HEK293 (cell line): ENCODE data around the gene CCR5AS.

Experiments used
- CTCF ChIA-PET: fragments of 350-600 bp; formaldehyde crosslinking; extraction: SDS; loops from one replicate; lab custom pipeline; 2021; ENCODE audit warnings: antibody characterized with exemption; lab: Yijun Ruan, JAX
- POLR2A ChIA-PET: fragments of 300-600 bp; formaldehyde crosslinking; extraction: SDS; loops from one replicate; lab custom pipeline; 2020; ENCODE audit warnings: antibody characterized with exemption, inconsistent platforms; lab: Yijun Ruan, JAX
- H3K27ac ChIP-seq: fragments of 200-500 bp; sonication (Bioruptor generic); 2 replicates; pipeline ENCODE4 v1.5.1; 2014; ENCODE audit warnings: low read depth, low read length, control low read depth, inconsistent platforms; ENCODE audit errors: extremely low read depth
- H3K36me3 ChIP-seq, 2 experiments: fragments of 200-500 bp in 1 of 2; sonication (Bioruptor generic) in 1 of 2; 1 replicate in 1 of 2; 2 replicates in 1 of 2; pipeline ENCODE4 v1.5.1; 2014 to 2017; ENCODE audit warnings: inconsistent platforms in 2 of 2, low read length in 2 of 2; ENCODE audit not compliant: control insufficient read depth in 2 of 2, insufficient read depth in 1 of 2
- H3K4me1 ChIP-seq: fragments of 200-500 bp; sonication (Bioruptor generic); 2 replicates; pipeline ENCODE4 v1.5.1; 2014; ENCODE audit warnings: mild to moderate bottlenecking, low read length, inconsistent platforms; ENCODE audit not compliant: control insufficient read depth, insufficient read depth
- H3K4me3 ChIP-seq: 2 replicates; pipeline ENCODE4 v1.5.1; 2011; ENCODE audit warnings: low read depth, mild to moderate bottlenecking, control low read depth, low read length, moderate library complexity
- H3K9me3 ChIP-seq: fragments of 200-500 bp; sonication (Bioruptor generic); 2 replicates; pipeline ENCODE4 v1.5.1; 2014; ENCODE audit warnings: low read depth, low read length, inconsistent platforms; ENCODE audit not compliant: control insufficient read depth, insufficient read depth
- GFI1B ChIP-seq: fragments of 450-650 bp; formaldehyde crosslinking; IDR thresholded peaks from 2 replicates; pipeline ENCODE4 v1.5.1; 2016; ENCODE audit warnings: missing biosample characterization, missing genetic modification characterization
- MEIS1 ChIP-seq: sonication (generic); formaldehyde crosslinking; IDR thresholded peaks from 2 replicates; pipeline ENCODE4 v1.8.1; 2022; ENCODE audit warnings: missing genetic modification reagents, mild to moderate bottlenecking, borderline replicate concordance
- OVOL3 ChIP-seq: fragments of 450-650 bp; formaldehyde crosslinking; IDR thresholded peaks from 2 replicates; pipeline ENCODE4 v1.5.1; 2016; ENCODE audit warnings: missing biosample characterization, missing genetic modification characterization
- TCF7L2 ChIP-seq: IDR thresholded peaks from 2 replicates; pipeline ENCODE4 v1.6.1; 2011; ENCODE audit warnings: low read depth, mild to moderate bottlenecking, inconsistent platforms, low read length, moderate library complexity, borderline replicate concordance
- TSHZ1 ChIP-seq: fragments of 450-650 bp; formaldehyde crosslinking; IDR thresholded peaks from 2 replicates; pipeline ENCODE4 v1.5.1; 2016; ENCODE audit warnings: missing biosample characterization, missing genetic modification characterization, borderline replicate concordance
- ZIC2 ChIP-seq: fragments of 450-650 bp; formaldehyde crosslinking; IDR thresholded peaks from 2 replicates; pipeline ENCODE4 v1.5.1; 2016; ENCODE audit warnings: missing biosample characterization, missing genetic modification characterization
- ZNF157 ChIP-seq: fragments of 450-650 bp; formaldehyde crosslinking; IDR thresholded peaks from 2 replicates; pipeline ENCODE4 v1.5.1; 2016; ENCODE audit warnings: missing biosample characterization, missing genetic modification characterization
- ZNF266 ChIP-seq: fragments of 450-650 bp; formaldehyde crosslinking; IDR thresholded peaks from 2 replicates; pipeline ENCODE4 v1.5.1; 2016; ENCODE audit warnings: missing biosample characterization, missing genetic modification characterization, low read depth
- ZNF302 ChIP-seq: fragments of 450-650 bp; formaldehyde crosslinking; IDR thresholded peaks from 2 replicates; pipeline ENCODE4 v1.5.1; 2016; ENCODE audit warnings: missing biosample characterization, missing genetic modification characterization, low read depth
- ZNF354C ChIP-seq: fragments of 450-650 bp; formaldehyde crosslinking; IDR thresholded peaks from 2 replicates; pipeline ENCODE4 v1.5.1; 2016; ENCODE audit warnings: missing biosample characterization, missing genetic modification characterization, low read depth, borderline replicate concordance
- ZNF362 ChIP-seq: fragments of 450-650 bp; formaldehyde crosslinking; IDR thresholded peaks from 2 replicates; pipeline ENCODE4 v1.5.1; 2016; ENCODE audit warnings: missing biosample characterization, missing genetic modification characterization
- ZNF449 ChIP-seq: fragments of 450-650 bp; formaldehyde crosslinking; IDR thresholded peaks from 2 replicates; pipeline ENCODE4 v1.5.1; 2017; ENCODE audit warnings: missing biosample characterization, mild to moderate bottlenecking, missing genetic modification characterization, moderate library complexity
- ZNF473 ChIP-seq: fragments of 450-650 bp; formaldehyde crosslinking; IDR thresholded peaks from 2 replicates; pipeline ENCODE4 v1.5.1; 2017; ENCODE audit warnings: missing biosample characterization, missing genetic modification characterization
- ZNF513 ChIP-seq: fragments of 450-650 bp; IDR thresholded peaks from 2 replicates; pipeline ENCODE4 v1.5.1; 2018; ENCODE audit warnings: missing biosample characterization, missing genetic modification characterization
- ZNF549 ChIP-seq: fragments of 450-650 bp; IDR thresholded peaks from 2 replicates; pipeline ENCODE4 v1.5.1; 2018; ENCODE audit warnings: missing biosample characterization, missing genetic modification characterization, mild to moderate bottlenecking, inconsistent platforms, moderate library complexity
- ZNF555 ChIP-seq: fragments of 450-650 bp; formaldehyde crosslinking; conservative IDR thresholded peaks from 2 replicates; pipeline ENCODE4 v1.5.1; 2017; ENCODE audit warnings: missing biosample characterization, mild to moderate bottlenecking, missing genetic modification characterization, inconsistent platforms
- ZNF621 ChIP-seq: fragments of 450-650 bp; formaldehyde crosslinking; IDR thresholded peaks from 2 replicates; pipeline ENCODE4 v1.5.1; 2017; ENCODE audit warnings: missing biosample characterization, missing genetic modification characterization
- ZNF645 ChIP-seq: fragments of 450-650 bp; formaldehyde crosslinking; IDR thresholded peaks from 2 replicates; pipeline ENCODE4; 2016; ENCODE audit warnings: missing biosample characterization, missing genetic modification characterization
- ZNF792 ChIP-seq: fragments of 450-650 bp; formaldehyde crosslinking; IDR thresholded peaks from 2 replicates; pipeline ENCODE4 v1.5.1; 2016; ENCODE audit warnings: missing biosample characterization, missing genetic modification characterization
- ZXDB ChIP-seq: fragments of 450-650 bp; formaldehyde crosslinking; IDR thresholded peaks from 2 replicates; pipeline ENCODE4 v1.5.1; 2016; ENCODE audit warnings: missing biosample characterization, missing genetic modification characterization

The CCR5AS gene

GRCh38 chr3:46408853-46409252 lies 2.0 kb upstream of the CCR5AS start:
- Histone ChIP-seq H3K36me3 (no peaks in the 10 kb centered on the region), H3K9me3 (no peaks in the 10 kb centered on the region), H3K4me1 (no peaks in the 10 kb centered on the region), H3K4me3 (no peak overlapping the region), H3K27ac (no peak overlapping the region)
- ChIA-PET POLR2A (no interaction called here), CTCF (no interaction called here)
- TF ChIP-seq ZNF449 (tag by site-specific recombination): no peak
- TF ChIP-seq ZIC2 (tag by site-specific recombination): no peak
- TF ChIP-seq OVOL3: no peak
- no peak for TF ChIP-seq ZNF354C (tag by site-specific recombination)
- TF ChIP-seq ZNF473 (tag by site-specific recombination): no peak
- TF ChIP-seq ZNF621 (tag by site-specific recombination): no peak
- TF ChIP-seq ZNF266 (tag by site-specific recombination): no peak
- no peak for TF ChIP-seq MEIS1 (CRISPR knock-in tag)
- no peak for TF ChIP-seq ZNF555 (tag by site-specific recombination)
- TF ChIP-seq ZXDB (tag by site-specific recombination): no peak
- TF ChIP-seq ZNF302 (tag by site-specific recombination): no peak

- CTCF ChIA-PET: interaction anchor here (0.6 to 1.2 kb wide), 2 partner anchors 80 to 191 kb away, joined by 3 to 6 read pairs; no protein-coding TSS in a partner anchor
- Histone ChIP-seq H3K27ac (no peak overlapping the region), H3K36me3 (no peaks in the 10 kb centered on the region), H3K4me3 (no peak overlapping the region), H3K9me3 (no peaks in the 10 kb centered on the region)
- POLR2A ChIA-PET: no interaction called here
- TF ChIP-seq ZNF645 (tag by site-specific recombination): no peak
- no peak for TF ChIP-seq GFI1B (tag by site-specific recombination)
- no peak for TF ChIP-seq ZNF513 (tag by site-specific recombination)
- TF ChIP-seq ZNF792 (tag by site-specific recombination): no peak
- TF ChIP-seq ZNF157: no peak
- no peak for TF ChIP-seq ZNF549 (tag by site-specific recombination)
- no peak for TF ChIP-seq TSHZ1 (tag by site-specific recombination)
- TF ChIP-seq TCF7L2: no peak
- TF ChIP-seq ZNF362 (tag by site-specific recombination): no peak
- TF ChIP-seq, all 188 proteins: peak for 0
- no peaks in the 10 kb centered on the region for H3K4me1 ChIP-seq
These were observed 1.1 kb upstream of the CCR5AS start for GRCh38 chr3:46407970-46408369.
